WTC11 (cell line): ENCODE results near the gene LYSMD1. TPM values are rescaled to one million over a fixed set of nuclear protein-coding genes. Genes with fewer than 3 reads are reported as not detected.

ENCODE experiments used
- ATF1 ChIP-seq: sonication (generic); formaldehyde crosslinking; IDR thresholded peaks from 2 replicates; pipeline ENCODE4 v1.8.1; 2023; ENCODE audit warnings: mild to moderate bottlenecking, moderate library complexity, missing genetic modification reagents
- FOXJ3 ChIP-seq: sonication (generic); formaldehyde crosslinking; IDR thresholded peaks from 2 replicates; pipeline ENCODE4 v1.9.0; 2021; ENCODE audit warnings: missing genetic modification reagents, mild to moderate bottlenecking, borderline replicate concordance
- FOXK1 ChIP-seq: sonication (generic); formaldehyde crosslinking; IDR thresholded peaks from 2 replicates; pipeline ENCODE4 v1.8.0; 2022; ENCODE audit warnings: mild to moderate bottlenecking, moderate library complexity, missing genetic modification reagents
- GTF2I ChIP-seq: fragments of 250-450 bp; sonication (Bioruptor Pico); conservative IDR thresholded peaks from 2 replicates; pipeline ENCODE4 v1.4.0; 2021; ENCODE audit warnings: mild to moderate bottlenecking
- JAZF1 ChIP-seq: fragments of 250-450 bp; sonication (Bioruptor Pico); IDR thresholded peaks from 2 replicates; pipeline ENCODE4 v1.9.0; 2021; ENCODE audit warnings: moderate library complexity, mild to moderate bottlenecking, inconsistent platforms
- MXD4 ChIP-seq: fragments of 250-450 bp; sonication (Bioruptor Pico); IDR thresholded peaks from 2 replicates; pipeline ENCODE4 v1.8.0; 2021; ENCODE audit warnings: mild to moderate bottlenecking, moderate library complexity, borderline replicate concordance
- NFATC4 ChIP-seq: fragments of 250-450 bp; sonication (Bioruptor Pico); IDR thresholded peaks from 2 replicates; pipeline ENCODE4 v1.9.0; 2021; ENCODE audit warnings: mild to moderate bottlenecking
- NR1H2 ChIP-seq: sonication (generic); formaldehyde crosslinking; IDR thresholded peaks from 2 replicates; pipeline ENCODE4 v1.9.0; 2021; ENCODE audit warnings: mild to moderate bottlenecking, moderate library complexity, missing genetic modification reagents
- NR2C2 ChIP-seq: sonication (generic); formaldehyde crosslinking; IDR thresholded peaks from 2 replicates; pipeline ENCODE4 v1.8.0; 2022; ENCODE audit warnings: mild to moderate bottlenecking, missing genetic modification reagents
- PRRX2 ChIP-seq: fragments of 250-450 bp; sonication (Bioruptor Pico); IDR thresholded peaks from 2 replicates; pipeline ENCODE4 v1.8.0; 2021; ENCODE audit warnings: mild to moderate bottlenecking
- RELA ChIP-seq: sonication (generic); formaldehyde crosslinking; IDR thresholded peaks from 2 replicates; pipeline ENCODE4 v1.8.1; 2022; ENCODE audit warnings: missing genetic modification reagents, mild to moderate bottlenecking, borderline replicate concordance
- SOX15 ChIP-seq: fragments of 250-450 bp; sonication (Bioruptor Pico); IDR thresholded peaks from 2 replicates; pipeline ENCODE4 v1.9.0; 2021; ENCODE audit warnings: mild to moderate bottlenecking
- SP1 ChIP-seq: sonication (generic); formaldehyde crosslinking; conservative IDR thresholded peaks from 2 replicates; pipeline ENCODE4 v1.8.1; 2022; ENCODE audit warnings: missing genetic modification reagents
- ZBTB21 ChIP-seq: sonication (generic); formaldehyde crosslinking; IDR thresholded peaks from 2 replicates; pipeline ENCODE4 v1.8.1; 2023; ENCODE audit warnings: mild to moderate bottlenecking, missing genetic modification reagents, borderline replicate concordance
- ZNF121 ChIP-seq: sonication (generic); formaldehyde crosslinking; IDR thresholded peaks from 2 replicates; pipeline ENCODE4 v1.8.0; 2023; ENCODE audit warnings: missing genetic modification reagents
- ZNF263 ChIP-seq: sonication (generic); formaldehyde crosslinking; IDR thresholded peaks from 2 replicates; pipeline ENCODE4 v1.8.1; 2022; ENCODE audit warnings: low read depth, mild to moderate bottlenecking, moderate library complexity, missing genetic modification reagents
- ZNF416 ChIP-seq: fragments of 250-450 bp; sonication (Bioruptor Pico); IDR thresholded peaks from 2 replicates; pipeline ENCODE4 v1.9.0; 2021; ENCODE audit warnings: mild to moderate bottlenecking, inconsistent platforms
- ZNF423 ChIP-seq: fragments of 250-450 bp; sonication (Bioruptor Pico); IDR thresholded peaks from 2 replicates; pipeline ENCODE4 v2.1.2; 2022; ENCODE audit warnings: mild to moderate bottlenecking, moderate library complexity
- total RNA-seq: library from RNA; stranded (reverse); gene quantifications from 3 replicates; pipeline ENCODE4 v1.2.3, GENCODE V29; 2021
- TF ChIP-seq, protein P1 (sequence below): sonication (generic); formaldehyde crosslinking; IDR thresholded peaks from 2 replicates; pipeline ENCODE4 v1.8.1; 2023; ENCODE audit warnings: mild to moderate bottlenecking, missing genetic modification reagents, borderline replicate concordance
- TF ChIP-seq, protein P2 (sequence below): sonication (generic); formaldehyde crosslinking; IDR thresholded peaks from 2 replicates; pipeline ENCODE4 v1.8.1; 2023; ENCODE audit warnings: mild to moderate bottlenecking, missing genetic modification reagents
- TF ChIP-seq, protein P3 (sequence below): fragments of 200-600 bp; IDR thresholded peaks from 2 replicates; pipeline ENCODE4 v1.8.0; 2022; ENCODE audit warnings: antibody characterized with exemption
- TF ChIP-seq, protein P4 (sequence below): sonication (generic); formaldehyde crosslinking; IDR thresholded peaks from 2 replicates; pipeline ENCODE4 v1.8.1; 2022; ENCODE audit warnings: mild to moderate bottlenecking, missing genetic modification reagents, moderate library complexity, borderline replicate concordance
- TF ChIP-seq, protein P5 (sequence below): fragments of 250-450 bp; sonication (Bioruptor Pico); IDR thresholded peaks from 2 replicates; pipeline ENCODE4 v2.1.2; 2022; ENCODE audit warnings: mild to moderate bottlenecking, moderate library complexity
- TF ChIP-seq, protein P6 (sequence below): sonication (generic); formaldehyde crosslinking; IDR thresholded peaks from 2 replicates; pipeline ENCODE4 v1.8.0; 2023; ENCODE audit warnings: mild to moderate bottlenecking, missing genetic modification reagents
- TF ChIP-seq, protein P7 (sequence below): sonication (generic); formaldehyde crosslinking; IDR thresholded peaks from 2 replicates; pipeline ENCODE4 v1.8.0; 2023; ENCODE audit warnings: missing genetic modification reagents
- TF ChIP-seq, protein P8 (sequence below): sonication (generic); formaldehyde crosslinking; IDR thresholded peaks from 2 replicates; pipeline ENCODE4 v1.8.1; 2022; ENCODE audit warnings: low read depth, mild to moderate bottlenecking, moderate library complexity, missing genetic modification reagents, borderline replicate concordance

Gene LYSMD1
- total RNA-seq, 1 experiment from 2014 or later: 7.8 TPM

DNA sequence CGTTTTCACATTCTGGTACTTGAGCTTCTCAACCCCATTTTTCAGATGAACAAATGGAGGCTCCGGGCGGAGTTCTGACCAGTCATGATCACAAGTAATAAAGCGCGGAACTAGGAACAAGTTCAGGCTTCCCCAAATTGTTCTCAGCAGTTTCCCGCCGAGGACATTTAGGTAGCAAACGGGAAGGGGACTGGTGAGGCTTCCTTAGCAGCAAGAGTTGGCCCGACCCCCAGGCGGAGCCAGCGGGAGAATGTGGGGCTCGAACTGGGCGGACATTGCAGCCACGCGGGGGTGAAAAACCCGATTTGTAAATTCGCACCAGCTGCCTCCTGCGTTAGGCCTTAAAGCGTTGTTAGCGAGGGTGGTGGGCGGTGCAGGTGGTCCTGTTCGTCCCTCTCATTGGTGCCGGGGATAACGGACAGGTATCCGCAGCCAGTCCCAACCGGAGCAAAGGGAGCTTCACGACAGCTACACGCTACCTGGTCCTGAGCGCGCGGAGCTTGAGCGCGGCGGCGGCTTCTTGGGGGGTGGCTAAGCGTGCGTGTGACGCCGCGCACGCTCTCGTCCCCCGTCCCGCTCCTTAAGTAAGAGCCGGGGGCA is 34.6 kb downstream of the LYSMD1 start (continued):
- TF ChIP-seq, protein P1, sequence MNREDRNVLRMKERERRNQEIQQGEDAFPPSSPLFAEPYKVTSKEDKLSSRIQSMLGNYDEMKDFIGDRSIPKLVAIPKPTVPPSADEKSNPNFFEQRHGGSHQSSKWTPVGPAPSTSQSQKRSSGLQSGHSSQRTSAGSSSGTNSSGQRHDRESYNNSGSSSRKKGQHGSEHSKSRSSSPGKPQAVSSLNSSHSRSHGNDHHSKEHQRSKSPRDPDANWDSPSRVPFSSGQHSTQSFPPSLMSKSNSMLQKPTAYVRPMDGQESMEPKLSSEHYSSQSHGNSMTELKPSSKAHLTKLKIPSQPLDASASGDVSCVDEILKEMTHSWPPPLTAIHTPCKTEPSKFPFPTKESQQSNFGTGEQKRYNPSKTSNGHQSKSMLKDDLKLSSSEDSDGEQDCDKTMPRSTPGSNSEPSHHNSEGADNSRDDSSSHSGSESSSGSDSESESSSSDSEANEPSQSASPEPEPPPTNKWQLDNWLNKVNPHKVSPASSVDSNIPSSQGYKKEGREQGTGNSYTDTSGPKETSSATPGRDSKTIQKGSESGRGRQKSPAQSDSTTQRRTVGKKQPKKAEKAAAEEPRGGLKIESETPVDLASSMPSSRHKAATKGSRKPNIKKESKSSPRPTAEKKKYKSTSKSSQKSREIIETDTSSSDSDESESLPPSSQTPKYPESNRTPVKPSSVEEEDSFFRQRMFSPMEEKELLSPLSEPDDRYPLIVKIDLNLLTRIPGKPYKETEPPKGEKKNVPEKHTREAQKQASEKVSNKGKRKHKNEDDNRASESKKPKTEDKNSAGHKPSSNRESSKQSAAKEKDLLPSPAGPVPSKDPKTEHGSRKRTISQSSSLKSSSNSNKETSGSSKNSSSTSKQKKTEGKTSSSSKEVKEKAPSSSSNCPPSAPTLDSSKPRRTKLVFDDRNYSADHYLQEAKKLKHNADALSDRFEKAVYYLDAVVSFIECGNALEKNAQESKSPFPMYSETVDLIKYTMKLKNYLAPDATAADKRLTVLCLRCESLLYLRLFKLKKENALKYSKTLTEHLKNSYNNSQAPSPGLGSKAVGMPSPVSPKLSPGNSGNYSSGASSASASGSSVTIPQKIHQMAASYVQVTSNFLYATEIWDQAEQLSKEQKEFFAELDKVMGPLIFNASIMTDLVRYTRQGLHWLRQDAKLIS (CRISPR knock-in tag): no peak
- TF ChIP-seq, protein P2, sequence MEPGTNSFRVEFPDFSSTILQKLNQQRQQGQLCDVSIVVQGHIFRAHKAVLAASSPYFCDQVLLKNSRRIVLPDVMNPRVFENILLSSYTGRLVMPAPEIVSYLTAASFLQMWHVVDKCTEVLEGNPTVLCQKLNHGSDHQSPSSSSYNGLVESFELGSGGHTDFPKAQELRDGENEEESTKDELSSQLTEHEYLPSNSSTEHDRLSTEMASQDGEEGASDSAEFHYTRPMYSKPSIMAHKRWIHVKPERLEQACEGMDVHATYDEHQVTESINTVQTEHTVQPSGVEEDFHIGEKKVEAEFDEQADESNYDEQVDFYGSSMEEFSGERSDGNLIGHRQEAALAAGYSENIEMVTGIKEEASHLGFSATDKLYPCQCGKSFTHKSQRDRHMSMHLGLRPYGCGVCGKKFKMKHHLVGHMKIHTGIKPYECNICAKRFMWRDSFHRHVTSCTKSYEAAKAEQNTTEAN (CRISPR knock-in tag): 0 out of 2 replicates have a peak, but pooled peaks have one; percentile 55
- TF ChIP-seq MXD4 (no peak), ZNF416 (CRISPR knock-in tag) (no peak), NR1H2 (CRISPR knock-in tag) (no peak), JAZF1 (CRISPR knock-in tag) (no peak), ZNF121 (CRISPR knock-in tag) (no peak), RELA (CRISPR knock-in tag) (no peak), NFATC4 (CRISPR knock-in tag) (no peak), ZNF263 (no peak), FOXJ3 (CRISPR knock-in tag) (no peak), NR2C2 (CRISPR knock-in tag) (no peak), ATF1 (CRISPR knock-in tag) (no peak), SP1 (peak; percentile 55; the same call in 1 of the 2 replicates), FOXK1 (CRISPR knock-in tag) (peak; percentile 84), PRRX2 (CRISPR knock-in tag) (no peak), SOX15 (CRISPR knock-in tag) (no peak), ZBTB21 (CRISPR knock-in tag) (no peak), GTF2I (CRISPR knock-in tag) (peak; percentile 85), ZNF423 (CRISPR knock-in tag) (no peak)
- TF ChIP-seq, protein P3, sequence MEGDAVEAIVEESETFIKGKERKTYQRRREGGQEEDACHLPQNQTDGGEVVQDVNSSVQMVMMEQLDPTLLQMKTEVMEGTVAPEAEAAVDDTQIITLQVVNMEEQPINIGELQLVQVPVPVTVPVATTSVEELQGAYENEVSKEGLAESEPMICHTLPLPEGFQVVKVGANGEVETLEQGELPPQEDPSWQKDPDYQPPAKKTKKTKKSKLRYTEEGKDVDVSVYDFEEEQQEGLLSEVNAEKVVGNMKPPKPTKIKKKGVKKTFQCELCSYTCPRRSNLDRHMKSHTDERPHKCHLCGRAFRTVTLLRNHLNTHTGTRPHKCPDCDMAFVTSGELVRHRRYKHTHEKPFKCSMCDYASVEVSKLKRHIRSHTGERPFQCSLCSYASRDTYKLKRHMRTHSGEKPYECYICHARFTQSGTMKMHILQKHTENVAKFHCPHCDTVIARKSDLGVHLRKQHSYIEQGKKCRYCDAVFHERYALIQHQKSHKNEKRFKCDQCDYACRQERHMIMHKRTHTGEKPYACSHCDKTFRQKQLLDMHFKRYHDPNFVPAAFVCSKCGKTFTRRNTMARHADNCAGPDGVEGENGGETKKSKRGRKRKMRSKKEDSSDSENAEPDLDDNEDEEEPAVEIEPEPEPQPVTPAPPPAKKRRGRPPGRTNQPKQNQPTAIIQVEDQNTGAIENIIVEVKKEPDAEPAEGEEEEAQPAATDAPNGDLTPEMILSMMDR: no peak
- TF ChIP-seq, protein P4, sequence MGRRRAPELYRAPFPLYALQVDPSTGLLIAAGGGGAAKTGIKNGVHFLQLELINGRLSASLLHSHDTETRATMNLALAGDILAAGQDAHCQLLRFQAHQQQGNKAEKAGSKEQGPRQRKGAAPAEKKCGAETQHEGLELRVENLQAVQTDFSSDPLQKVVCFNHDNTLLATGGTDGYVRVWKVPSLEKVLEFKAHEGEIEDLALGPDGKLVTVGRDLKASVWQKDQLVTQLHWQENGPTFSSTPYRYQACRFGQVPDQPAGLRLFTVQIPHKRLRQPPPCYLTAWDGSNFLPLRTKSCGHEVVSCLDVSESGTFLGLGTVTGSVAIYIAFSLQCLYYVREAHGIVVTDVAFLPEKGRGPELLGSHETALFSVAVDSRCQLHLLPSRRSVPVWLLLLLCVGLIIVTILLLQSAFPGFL: no peak
- TF ChIP-seq, protein P5, sequence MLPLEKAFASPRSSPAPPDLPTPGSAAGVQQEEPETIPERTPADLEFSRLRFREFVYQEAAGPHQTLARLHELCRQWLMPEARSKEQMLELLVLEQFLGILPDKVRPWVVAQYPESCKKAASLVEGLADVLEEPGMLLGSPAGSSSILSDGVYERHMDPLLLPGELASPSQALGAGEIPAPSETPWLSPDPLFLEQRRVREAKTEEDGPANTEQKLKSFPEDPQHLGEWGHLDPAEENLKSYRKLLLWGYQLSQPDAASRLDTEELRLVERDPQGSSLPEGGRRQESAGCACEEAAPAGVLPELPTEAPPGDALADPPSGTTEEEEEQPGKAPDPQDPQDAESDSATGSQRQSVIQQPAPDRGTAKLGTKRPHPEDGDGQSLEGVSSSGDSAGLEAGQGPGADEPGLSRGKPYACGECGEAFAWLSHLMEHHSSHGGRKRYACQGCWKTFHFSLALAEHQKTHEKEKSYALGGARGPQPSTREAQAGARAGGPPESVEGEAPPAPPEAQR (CRISPR knock-in tag): no peak
- TF ChIP-seq, protein P6, sequence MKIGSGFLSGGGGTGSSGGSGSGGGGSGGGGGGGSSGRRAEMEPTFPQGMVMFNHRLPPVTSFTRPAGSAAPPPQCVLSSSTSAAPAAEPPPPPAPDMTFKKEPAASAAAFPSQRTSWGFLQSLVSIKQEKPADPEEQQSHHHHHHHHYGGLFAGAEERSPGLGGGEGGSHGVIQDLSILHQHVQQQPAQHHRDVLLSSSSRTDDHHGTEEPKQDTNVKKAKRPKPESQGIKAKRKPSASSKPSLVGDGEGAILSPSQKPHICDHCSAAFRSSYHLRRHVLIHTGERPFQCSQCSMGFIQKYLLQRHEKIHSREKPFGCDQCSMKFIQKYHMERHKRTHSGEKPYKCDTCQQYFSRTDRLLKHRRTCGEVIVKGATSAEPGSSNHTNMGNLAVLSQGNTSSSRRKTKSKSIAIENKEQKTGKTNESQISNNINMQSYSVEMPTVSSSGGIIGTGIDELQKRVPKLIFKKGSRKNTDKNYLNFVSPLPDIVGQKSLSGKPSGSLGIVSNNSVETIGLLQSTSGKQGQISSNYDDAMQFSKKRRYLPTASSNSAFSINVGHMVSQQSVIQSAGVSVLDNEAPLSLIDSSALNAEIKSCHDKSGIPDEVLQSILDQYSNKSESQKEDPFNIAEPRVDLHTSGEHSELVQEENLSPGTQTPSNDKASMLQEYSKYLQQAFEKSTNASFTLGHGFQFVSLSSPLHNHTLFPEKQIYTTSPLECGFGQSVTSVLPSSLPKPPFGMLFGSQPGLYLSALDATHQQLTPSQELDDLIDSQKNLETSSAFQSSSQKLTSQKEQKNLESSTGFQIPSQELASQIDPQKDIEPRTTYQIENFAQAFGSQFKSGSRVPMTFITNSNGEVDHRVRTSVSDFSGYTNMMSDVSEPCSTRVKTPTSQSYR (CRISPR knock-in tag): no peak
- TF ChIP-seq, protein P7, sequence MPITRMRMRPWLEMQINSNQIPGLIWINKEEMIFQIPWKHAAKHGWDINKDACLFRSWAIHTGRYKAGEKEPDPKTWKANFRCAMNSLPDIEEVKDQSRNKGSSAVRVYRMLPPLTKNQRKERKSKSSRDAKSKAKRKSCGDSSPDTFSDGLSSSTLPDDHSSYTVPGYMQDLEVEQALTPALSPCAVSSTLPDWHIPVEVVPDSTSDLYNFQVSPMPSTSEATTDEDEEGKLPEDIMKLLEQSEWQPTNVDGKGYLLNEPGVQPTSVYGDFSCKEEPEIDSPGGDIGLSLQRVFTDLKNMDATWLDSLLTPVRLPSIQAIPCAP: no peak
- TF ChIP-seq, protein P8, sequence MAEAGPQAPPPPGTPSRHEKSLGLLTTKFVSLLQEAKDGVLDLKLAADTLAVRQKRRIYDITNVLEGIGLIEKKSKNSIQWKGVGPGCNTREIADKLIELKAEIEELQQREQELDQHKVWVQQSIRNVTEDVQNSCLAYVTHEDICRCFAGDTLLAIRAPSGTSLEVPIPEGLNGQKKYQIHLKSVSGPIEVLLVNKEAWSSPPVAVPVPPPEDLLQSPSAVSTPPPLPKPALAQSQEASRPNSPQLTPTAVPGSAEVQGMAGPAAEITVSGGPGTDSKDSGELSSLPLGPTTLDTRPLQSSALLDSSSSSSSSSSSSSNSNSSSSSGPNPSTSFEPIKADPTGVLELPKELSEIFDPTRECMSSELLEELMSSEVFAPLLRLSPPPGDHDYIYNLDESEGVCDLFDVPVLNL (CRISPR knock-in tag): peak; percentile 56; the same call in 1 of the 2 replicates
